HG03159 (cell line): Measurements from ENCODE around the gene GAA.
"Not testable (repeated sequence)": the region's sequence is repeated elsewhere in the genome, so short reads cannot be mapped to it uniquely, and the experiment has no call there.

ENCODE experiments used
- ATAC-seq: cut with Tn5 transposase; IDR thresholded peaks from one replicate; pipeline ENCODE4 v1.9.1; 2021; ENCODE audit warnings: mild to moderate bottlenecking, moderate library complexity; ENCODE audit not compliant: unreplicated experiment

The GAA gene

GRCh38 chr17:80082403-80083135 is 18.8 kb upstream of the GAA start:
- ATAC-seq, result no peak

GRCh38 chr17:80083136-80083661 is 18.2 kb upstream of the GAA start:
- no peak for ATAC-seq

- ATAC-seq, result no peak
Measured at GRCh38 chr17:80084773-80085172, 16.6 kb upstream of the GAA start.

- ATAC-seq, result no peak
Measured at GRCh38 chr17:80086081-80086480, 15.3 kb upstream of the GAA start.

GRCh38 chr17:80086616-80087015 is 14.8 kb upstream of the GAA start:
- ATAC-seq, result no peak

GRCh38 chr17:80087346-80088265 is 13.8 kb upstream of the GAA start:
- no peak for ATAC-seq

GRCh38 chr17:80089762-80090161 is 11.6 kb upstream of the GAA start:
- no peak for ATAC-seq

- ATAC-seq, result not testable (repeated sequence)
Measured at GRCh38 chr17:80090164-80090563, 11.2 kb upstream of the GAA start.

- no peak for ATAC-seq
Measured at GRCh38 chr17:80091376-80091775, 10.0 kb upstream of the GAA start.

GRCh38 chr17:80092959-80093358 is 8.4 kb upstream of the GAA start:
- ATAC-seq, result no peak

- ATAC-seq, result no peak
Measured at GRCh38 chr17:80095038-80095843, 6.1 kb upstream of the GAA start.

- no peak for ATAC-seq
Measured at GRCh38 chr17:80095844-80096475, 5.4 kb upstream of the GAA start.

- no peak for ATAC-seq
Measured at GRCh38 chr17:80096561-80097021, 4.8 kb upstream of the GAA start.

- ATAC-seq, result no peak
Measured at GRCh38 chr17:80097127-80097621, 4.2 kb upstream of the GAA start.

- no peak for ATAC-seq
Measured at GRCh38 chr17:80097844-80098691, 3.3 kb upstream of the GAA start.

- ATAC-seq, result no peak
Measured at GRCh38 chr17:80099291-80100034, 1.9 kb upstream of the GAA start.

GRCh38 chr17:80100035-80100323 is 1.4 kb upstream of the GAA start:
- ATAC-seq, result no peak

- peak; percentile 22 for ATAC-seq
Measured at GRCh38 chr17:80101946-80102663, 724 bp downstream of the GAA start.
